NAMALWA (cell line): Measurements from ENCODE around the gene ENPP4.
"Not testable (repeated sequence)": the region's sequence is repeated elsewhere in the genome, so short reads cannot be mapped to it uniquely, and the experiment has no call there.

ENCODE experiments used
- DNase-seq: peaks from one replicate; pipeline ENCODE4 v3.0.0-alpha.2; 2015; ENCODE audit warnings: low spot score

Gene ENPP4, protein sequence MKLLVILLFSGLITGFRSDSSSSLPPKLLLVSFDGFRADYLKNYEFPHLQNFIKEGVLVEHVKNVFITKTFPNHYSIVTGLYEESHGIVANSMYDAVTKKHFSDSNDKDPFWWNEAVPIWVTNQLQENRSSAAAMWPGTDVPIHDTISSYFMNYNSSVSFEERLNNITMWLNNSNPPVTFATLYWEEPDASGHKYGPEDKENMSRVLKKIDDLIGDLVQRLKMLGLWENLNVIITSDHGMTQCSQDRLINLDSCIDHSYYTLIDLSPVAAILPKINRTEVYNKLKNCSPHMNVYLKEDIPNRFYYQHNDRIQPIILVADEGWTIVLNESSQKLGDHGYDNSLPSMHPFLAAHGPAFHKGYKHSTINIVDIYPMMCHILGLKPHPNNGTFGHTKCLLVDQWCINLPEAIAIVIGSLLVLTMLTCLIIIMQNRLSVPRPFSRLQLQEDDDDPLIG

DNA sequence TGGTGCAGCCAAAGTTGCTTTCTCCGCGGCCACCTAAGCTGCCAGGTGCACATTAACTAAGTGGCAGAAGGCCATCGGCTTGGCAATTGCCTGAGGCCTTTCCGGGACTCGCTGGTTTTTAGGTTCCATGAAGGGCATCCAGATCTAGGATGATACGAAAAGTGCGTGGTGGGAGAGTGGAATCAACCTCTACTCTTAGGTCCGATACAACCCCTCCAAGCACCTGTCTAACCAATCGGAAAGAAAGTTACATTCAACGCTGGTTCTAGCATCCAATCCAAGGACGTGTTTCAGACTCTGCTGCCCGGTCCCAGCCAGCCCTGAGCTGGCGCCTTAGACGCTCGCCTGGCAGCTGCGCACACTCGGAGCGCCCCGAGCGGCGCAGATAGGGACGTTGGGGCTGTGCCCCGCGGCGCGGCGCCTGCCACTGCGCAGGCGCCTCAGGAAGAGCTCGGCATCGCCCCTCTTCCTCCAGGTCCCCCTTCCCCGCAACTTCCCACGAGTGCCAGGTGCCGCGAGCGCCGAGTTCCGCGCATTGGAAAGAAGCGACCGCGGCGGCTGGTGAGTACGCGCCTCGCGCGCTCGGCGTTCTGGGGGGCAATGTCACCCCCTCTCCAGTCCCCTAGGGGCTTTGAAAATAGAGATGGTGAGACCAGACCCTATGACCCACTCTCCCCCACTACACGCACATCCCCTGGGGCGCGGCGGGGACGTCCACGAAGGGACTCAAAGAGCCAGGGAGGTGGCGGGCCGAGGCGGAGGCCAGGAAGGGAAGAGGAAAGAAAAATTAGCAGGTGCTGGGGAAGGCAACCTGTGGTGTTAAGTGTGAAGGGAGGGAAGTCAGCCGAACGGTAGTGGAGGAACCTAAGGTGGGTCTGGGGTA, at the start of gene ENPP4:
Gene ENPP4, plus strand, starts transcription at position 361 of the 883 bp plus-strand sequence. CDS start 9,595 bp downstream, outside the sequence.
- DNase-seq, result peak; percentile 95

DNA sequence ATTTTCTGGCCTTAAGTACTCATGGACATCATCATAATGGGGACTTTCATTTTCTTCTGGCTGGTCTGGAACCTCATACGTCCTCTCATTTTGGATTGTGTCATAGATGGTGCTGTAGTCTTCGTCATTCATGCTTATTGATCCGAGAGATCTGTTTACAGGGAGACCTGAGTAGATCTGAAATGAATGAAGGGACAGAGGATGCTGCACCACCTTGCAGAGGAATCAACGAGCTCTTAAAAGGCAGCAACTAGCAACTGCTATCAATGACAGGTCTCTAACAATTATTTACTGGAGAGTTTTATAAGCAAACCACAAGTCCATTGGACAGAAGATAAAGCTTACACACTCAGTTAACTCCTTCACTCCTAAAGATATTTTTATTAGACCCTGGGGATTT, 49.7 kb upstream of the ENPP4 start:
- no peak for DNase-seq

DNA sequence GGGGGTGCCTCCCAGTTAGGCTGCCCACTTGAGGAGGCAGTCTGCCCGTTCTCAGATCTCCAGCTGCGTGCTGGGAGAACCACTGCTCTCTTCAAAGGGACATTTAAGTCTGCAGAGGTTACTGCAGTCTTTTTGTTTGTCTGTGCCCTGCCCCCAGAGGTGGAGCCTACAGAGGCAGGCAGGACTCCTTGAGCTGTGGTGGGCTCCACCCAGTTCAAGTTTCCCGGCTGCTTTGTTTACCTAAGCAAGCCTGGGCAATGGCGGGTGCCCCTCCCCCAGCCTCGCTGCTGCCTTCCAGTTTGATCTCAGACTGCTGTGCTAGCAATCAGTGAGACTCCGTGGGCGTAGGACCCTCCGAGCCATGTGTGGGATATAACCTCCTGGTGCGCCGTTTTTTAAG, 44.1 kb upstream of the ENPP4 start:
- DNase-seq, result not testable (repeated sequence)

DNA sequence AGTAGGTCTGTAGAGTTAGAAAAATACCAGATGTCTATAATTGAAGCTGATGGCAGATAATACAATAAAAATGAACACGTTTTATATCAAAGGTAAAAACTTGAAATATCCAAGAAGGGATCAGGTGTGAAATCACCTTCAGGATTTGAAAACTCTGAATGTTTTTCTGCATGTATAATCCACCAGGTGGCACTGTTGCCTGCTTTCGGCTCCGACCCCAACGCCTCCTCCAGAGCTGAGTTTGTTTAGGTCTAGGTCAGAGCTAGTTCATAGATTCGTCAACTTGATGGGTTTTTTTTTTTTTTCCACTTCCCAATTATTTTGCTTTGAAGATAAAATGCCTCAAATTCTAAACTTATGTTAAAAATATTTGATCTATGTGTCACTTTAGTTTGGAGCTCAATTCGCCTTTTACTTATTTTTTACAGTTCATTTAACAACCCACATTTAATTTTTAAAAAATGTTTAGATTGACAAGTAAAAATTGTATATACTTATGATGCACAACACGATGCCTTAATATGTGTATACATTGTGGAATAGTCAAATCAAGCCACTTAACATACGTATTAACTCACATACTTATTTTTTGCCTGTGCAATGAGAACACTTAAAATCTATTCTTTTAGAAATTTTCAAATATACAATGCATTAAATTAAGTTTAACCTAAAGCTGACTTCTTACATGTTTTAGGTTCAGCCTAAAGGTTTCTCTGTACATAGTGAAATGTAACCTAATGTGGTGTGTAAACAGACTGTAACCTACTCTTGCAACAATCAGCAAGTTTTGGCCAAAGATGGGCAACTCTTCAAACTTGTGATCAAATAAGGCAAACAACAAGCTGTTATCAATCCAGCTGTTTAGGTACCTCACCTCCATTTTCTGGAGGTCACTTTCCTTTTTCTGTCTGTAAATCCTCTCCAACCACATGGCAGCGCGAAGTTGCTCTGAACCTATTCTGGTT, 39.4 kb upstream of the ENPP4 start:
- DNase-seq, result peak; percentile 65

DNA sequence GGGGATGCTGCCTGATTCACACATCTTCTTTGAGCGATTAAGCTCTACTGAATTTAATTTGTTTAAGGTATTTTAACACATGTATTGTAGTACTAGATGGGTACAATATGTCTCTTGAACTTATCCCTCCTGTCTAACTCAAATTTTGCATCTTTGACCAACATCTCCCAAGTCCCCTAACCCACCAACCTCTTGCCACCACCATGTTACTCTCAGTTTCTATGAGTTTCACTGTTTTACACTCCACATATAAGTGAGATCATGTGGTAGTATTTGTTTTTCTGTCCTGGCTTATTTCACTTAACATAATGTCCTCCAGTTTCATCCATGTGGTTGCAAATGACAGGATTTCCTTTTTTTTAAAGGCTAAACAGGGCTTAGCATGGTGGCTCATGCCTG, 38.7 kb upstream of the ENPP4 start:
- no peak for DNase-seq

DNA sequence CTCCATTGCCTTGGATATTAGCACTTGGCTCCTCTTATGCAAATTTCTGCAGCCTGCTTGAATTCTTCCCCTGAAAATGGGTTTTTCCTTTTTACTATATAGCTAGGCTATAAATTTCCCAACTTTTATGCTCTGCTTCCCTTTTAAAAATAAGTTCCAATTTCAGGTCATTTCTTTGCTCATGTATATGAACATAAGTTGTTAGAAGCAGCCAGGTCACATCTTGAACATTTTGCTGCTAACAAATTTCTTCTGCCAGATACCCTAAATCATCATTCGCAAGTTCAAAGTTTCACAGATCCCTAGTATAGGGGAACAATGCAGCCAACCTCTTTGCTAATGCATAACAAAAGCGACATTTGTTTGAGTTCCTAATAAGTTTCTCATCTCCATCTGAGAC, 34.5 kb upstream of the ENPP4 start:
- DNase-seq, result no peak

DNA sequence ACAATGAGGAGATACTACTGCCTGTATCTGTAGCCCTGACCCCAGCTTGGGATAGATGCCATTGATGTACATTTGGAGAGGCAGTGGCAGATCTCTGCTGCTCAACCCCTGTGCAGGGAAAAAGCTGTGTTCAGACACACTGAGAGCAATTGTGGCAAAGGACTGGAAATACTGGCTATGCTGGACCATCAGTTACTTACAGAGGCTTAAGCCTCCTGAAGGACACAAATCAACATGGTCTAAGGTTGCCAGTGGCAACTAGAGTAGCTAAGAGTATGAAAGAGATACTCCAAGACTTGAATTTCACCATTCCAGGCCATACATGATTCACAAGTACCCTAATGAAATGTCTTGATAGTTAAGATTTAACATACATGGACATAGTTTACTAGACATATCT, 32.4 kb upstream of the ENPP4 start:
- no peak for DNase-seq

DNA sequence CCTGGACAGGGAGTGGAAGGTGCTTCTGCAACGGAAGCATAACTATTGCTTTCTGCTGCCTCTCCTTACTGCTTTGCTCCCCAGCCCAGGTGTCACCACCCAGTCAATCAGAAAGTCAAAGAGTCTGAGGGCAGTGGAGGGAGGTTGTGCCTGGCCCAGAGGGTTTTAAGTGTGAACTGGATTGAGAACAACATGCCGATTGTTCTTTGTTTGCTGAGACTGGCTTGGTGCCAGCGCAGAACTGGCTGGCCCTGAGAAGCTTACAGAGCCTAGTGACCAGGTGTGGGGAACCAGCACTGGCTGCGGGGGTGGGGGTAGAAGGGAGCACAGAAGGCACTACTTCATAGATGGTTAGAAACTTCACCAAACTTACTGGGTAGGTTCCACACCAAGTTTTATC, 31.1 kb upstream of the ENPP4 start:
- DNase-seq, result no peak

DNA sequence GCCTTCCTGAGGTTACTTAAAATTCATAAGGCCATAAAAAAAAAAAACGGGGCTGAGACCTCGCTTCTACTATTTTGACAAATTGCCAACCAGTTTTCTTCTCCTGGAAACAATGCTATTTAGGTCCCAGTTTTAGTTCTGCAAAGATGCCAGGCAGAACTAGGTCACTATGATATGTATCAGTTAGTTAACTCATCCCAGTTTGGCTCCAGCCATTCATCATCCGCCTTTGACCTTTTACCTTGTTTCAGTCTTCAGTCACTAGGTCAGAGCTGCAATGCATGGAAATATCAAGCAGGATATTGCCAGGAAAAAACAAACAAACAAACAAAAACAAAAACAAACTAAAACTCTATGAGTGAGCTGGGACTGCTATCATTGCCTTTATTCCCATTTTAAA, 29.8 kb upstream of the ENPP4 start:
- DNase-seq, result no peak

DNA sequence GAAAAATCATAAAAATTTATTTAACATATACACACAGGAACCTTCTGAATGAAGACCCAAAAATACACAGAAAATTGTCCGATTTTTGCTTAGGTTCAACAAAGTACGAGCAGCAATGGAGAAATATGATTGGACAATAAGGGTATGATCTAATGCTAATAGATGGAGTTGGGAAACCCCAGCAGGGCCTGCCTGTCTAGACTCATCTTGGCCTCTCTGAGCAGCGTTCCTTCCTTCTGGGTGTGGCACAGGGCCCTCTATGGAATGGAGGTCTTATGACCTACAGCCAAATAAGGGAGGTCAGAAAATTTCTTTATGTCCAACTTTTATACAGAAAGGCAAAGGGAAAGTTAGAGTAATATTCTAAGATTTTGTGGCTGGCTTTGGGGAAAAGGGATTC, 27.7 kb upstream of the ENPP4 start:
- no peak for DNase-seq

DNA sequence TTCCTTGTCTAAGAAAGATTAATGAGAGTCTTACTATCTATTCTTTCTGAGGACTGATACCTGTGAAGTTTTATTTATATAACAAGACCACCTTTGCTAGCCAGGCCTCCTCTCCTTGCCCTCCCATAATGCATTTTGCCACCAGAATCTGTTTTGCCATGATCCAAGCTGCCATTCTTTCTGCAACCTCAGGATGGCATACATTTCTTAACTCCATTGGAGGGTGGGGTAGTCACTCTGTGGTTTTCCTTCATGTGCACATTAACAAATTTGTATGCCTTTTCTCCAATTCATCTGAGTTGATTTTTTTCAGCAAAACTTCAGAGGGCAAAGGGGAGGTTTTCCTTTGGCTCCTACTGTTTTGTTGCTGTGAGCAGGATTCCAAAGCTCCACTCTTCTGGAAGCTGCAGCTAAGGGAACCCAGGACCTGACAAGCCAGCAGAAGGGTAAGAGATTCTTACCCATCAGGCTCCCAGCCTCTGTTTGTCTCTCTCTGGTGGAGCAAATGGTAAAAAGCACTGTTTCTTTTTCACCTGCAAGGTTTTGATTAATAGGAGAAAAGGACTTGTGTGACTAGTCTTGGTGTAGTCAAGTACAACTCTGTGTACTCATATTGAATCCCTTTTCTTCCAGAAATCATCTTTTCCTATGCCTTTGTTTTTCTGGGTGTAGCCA, 26.2 kb upstream of the ENPP4 start:
- no peak for DNase-seq

DNA sequence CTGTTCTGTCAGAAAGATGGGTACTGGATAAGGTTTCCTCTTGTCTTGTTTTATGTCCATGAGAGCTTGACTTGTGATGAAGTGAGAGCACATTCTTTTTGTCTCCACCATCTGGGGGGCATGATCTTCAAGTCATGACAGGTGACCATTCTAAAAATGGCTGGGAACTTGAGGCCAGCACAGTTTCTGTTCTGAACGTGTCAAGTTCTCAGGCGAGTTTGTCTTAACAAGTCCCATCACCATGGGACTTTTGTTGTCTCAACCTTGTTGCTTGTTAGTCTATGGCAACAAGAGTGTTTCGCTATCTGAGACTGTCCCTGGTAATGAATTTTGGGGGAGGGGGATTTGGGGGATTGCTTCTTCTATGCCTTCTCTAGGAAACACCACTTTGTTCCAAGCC, 25.6 kb upstream of the ENPP4 start:
- no peak for DNase-seq

DNA sequence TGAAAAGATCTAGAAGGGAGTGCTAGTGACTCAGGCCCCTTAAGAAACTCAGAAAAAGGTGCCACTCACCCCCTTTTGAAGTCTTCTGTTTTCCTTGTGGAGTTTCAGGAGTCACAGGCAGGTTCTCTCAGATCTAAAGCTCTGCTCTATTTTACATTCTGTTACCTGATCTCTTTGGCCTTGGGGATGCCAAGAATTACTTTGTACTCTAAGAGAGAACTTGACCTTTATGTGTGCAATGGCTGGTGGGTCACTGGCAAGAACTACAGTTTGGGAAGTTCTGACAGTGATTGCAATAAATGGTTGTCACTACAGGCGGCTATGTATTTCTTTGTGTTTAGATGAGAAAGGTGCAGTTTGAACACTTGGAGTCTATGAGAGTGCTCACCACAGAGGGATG, 24.2 kb upstream of the ENPP4 start:
- no peak for DNase-seq

DNA sequence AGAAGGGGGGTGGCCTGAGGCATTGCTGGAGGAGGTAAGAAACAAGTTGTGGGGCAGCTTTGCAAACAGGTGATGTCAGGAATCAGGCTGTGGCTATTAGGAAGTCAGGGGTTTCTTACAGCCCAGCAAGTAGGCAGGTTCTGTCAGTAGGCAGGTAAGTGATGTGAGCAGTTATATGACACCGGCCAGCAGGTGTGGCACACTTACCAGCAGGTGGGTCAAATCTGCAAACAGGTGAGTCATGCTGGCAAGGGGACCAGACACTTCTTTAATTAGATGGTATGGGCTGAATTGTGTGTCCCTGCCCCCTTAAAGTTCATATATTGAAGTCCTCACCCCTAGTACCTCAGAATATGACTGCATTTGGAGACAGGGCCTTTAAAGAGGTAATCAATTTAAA, 16.4 kb upstream of the ENPP4 start:
- DNase-seq, result no peak

DNA sequence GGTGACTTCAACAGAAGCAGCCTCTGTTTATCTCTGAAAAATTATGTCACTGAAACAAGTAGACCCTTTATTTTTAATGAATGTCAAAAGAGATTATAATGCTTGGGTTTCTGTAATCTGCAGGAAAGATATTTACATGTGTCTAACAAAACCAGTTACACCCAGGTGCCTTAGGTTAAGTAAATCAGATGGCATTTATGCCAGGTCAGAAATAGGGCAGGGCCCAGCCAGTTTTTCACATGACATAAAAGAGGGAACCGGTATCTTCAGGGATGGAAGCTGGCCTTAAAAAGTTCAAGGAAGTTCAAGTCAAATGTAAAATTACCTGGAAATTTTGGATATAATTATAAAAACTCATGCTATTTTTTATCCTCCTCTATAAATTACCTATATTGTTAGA, 14.2 kb upstream of the ENPP4 start:
- no peak for DNase-seq

DNA sequence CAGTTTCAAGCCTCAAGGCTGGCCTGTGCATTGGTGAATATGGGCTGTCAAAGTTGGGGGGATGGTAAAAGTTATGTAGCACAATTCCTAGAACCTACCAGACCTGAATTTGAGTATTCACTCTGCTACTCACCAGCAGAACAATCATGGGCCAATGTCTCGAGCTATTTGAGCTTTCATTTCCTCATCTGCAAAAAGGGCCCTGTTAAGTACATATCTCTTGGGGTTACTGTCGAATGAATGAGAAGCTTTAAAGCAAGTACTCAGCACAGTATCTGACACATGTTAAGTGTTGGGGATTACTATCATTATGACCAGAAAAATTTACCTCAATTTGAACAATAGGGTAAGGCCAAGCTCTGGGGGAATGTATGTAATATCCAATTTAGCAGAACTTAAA, 13.5 kb upstream of the ENPP4 start:
- no peak for DNase-seq

DNA sequence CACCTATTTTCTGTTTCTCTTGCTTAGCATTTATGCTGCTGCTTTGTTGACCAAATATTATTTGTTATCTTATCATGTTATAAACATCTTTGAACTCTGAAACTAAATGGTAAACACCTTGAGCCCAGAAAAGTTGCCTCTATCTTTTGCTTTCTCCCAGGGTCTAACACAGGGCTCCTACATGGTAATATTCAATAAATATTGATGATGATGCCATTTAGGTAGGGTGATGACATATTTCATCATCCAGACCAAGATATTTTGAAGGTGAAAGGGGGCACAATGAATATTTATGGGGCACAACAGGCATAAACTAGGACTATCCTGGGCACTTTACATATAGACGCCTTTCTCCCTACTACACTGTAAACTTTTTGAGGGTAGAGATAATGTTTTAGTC, 11.6 kb upstream of the ENPP4 start:
- DNase-seq, result no peak

DNA sequence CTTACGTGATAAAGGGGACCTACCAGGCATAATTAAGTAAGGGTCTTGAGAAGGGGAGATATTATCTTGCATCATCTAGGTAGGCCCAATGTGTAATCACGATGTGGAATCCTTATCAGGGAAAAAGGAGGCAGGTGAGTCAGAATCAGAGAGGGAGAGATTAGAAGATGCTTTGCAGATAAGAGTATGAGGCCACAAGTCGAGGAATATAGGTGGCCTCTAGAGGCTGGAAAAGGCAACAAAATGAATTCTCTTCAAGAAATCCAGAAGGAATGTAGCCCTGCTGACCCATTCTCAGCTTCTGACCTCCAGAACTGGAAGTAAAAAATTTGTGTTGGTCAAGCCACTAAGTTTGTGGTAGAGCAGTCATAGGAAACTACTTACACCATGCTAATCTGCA, 11.0 kb upstream of the ENPP4 start:
- DNase-seq, result no peak

DNA sequence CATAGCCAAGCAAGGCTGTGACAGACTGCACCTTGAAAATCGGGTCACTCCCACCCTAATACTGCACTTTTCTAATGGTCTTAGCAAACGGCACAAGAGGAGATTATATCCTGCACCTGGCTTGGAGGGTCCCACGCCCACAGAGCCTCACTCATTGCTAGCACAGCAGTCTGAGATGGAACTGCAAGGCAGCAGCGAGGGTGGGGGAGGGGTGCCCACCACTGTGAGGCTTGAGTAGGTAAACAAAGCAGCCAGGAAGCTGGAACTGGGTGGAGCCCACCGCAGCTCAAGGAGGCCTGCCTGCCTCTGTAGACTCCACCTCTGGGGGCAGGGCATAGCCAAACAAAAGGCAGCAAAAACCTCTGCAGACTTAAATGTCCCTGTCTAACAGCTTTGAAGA, 10.1 kb upstream of the ENPP4 start:
- DNase-seq, result not testable (repeated sequence)

DNA sequence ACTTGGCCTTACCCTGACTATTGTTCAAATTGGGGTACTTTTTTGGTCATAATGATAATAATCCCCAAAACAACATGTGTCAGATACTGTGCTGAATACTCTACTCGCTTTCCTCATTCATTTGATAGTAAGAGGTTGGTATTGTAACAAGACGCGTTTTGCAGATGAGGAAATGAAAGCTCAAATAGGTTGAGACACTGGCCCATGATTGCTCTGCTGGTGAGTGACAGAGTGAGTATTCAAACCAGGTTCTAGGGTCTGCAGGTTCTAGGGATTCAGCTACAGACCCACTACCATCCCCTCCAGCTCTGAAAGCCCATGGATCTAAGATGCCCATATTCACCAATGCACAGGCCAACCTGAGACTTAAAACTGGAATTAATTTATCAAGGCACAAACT, 1.3 kb upstream of the ENPP4 start:
- DNase-seq, result peak; percentile 46

DNA sequence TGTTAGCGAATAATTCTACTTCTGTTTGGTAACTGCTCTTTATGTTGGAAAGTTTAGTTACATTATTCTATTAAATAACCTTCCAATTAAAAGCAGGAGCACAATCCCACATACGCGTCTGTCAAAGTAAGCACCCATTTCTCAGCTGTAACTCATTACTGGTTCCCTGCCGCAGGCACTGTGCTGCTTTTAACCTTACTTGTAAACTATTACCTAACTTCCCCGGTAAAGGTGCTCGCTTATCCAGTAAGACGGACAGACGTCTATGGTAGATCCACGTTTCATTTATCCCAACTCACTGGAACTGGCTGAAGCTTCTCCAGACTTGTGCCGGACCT, 529 bp upstream of the ENPP4 start:
- no peak for DNase-seq

DNA sequence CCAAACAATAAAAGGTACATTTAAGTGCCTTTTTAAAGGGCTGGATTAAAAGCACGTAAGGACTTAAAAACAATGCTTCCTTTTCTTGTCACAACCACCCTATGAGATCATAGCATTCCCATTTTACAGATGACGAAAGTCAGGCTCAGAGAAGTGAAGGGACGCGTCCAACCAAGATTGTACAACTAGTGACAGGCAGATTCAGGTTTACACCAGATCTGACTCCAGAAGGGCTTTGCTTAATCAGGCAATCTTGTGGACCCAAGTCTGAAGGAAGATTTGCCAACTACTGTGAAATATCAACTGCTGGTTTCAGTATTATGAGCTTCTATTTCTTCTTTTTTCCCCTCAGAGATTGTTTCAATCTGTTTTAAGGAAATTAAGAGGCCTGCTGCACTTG, 877 bp downstream of the ENPP4 start:
- DNase-seq, result peak; percentile 29
